Measurements from ENCODE around the gene GABRG2.

Gene GABRG2

GRCh38 chr5:162068412-162068811, 839 bp downstream of the GABRG2 start:
- peak; percentile 22 for DNase-seq (ENCODE audit: extremely low spot score)
- TF ChIP-seq LEF1 (IDR thresholded peaks at IDR 0.05; ENCODE audit: borderline replicate concordance) (no peak), ARNT (IDR thresholded peaks at IDR 0.05) (no peak), BHLHE40 (IDR thresholded peaks at IDR 0.05; ENCODE audit: borderline replicate concordance) (no peak), ZNF384 (IDR thresholded peaks at IDR 0.05) (no peak), SP1 (IDR thresholded peaks at IDR 0.05) (no peak), FOXM1 (IDR thresholded peaks at IDR 0.05; ENCODE audit: borderline replicate concordance) (no peak), FOXA1 (IDR thresholded peaks at IDR 0.05) (no peak), TARDBP (IDR thresholded peaks at IDR 0.05) (no peak)
- CTCF ChIA-PET, result no interaction called here
- POLR2A ChIA-PET, result no interaction called here

DNA sequence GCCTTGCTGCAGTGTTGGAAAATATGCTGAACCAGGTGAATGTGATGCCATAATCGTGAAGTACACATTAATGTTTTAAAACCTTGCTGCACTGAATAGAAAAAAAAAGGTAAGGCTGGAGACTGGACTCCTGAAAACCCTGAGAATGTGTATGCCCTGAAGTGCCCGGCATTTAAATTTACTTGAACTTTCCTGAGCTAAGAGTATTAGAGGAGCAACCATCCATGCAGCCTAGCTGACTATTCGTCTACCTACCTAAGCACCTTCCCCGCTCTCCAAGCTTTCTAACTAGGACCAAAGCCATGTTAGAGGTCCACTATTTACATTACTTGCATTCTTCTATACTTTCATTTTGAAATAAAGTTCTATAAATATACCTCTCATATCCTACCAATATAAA, 1.4 kb downstream of the GABRG2 start:
- CTCF ChIA-PET, result no interaction called here
- DNase-seq (ENCODE audit: extremely low spot score), result no peak
- TF ChIP-seq ELF4 (IDR thresholded peaks at IDR 0.05) (no peak), BHLHE40 (IDR thresholded peaks at IDR 0.05; ENCODE audit: borderline replicate concordance) (no peak), ARNT (IDR thresholded peaks at IDR 0.05) (no peak), TARDBP (IDR thresholded peaks at IDR 0.05) (no peak), ZNF384 (IDR thresholded peaks at IDR 0.05) (no peak), FOXK2 (IDR thresholded peaks at IDR 0.05) (no peak), NFRKB (IDR thresholded peaks at IDR 0.05) (no peak), L3MBTL2 (conservative IDR thresholded peaks at IDR 0.05) (no peak), PKNOX1 (IDR thresholded peaks at IDR 0.05) (no peak), HDGF (IDR thresholded peaks at IDR 0.05; ENCODE audit: borderline replicate concordance) (no peak), FOXA1 (IDR thresholded peaks at IDR 0.05) (no peak), SP1 (IDR thresholded peaks at IDR 0.05) (no peak), CTBP1 (IDR thresholded peaks at IDR 0.05; ENCODE audit: borderline replicate concordance) (no peak), SUZ12 (IDR thresholded peaks at IDR 0.05) (no peak), LEF1 (IDR thresholded peaks at IDR 0.05; ENCODE audit: borderline replicate concordance) (no peak), FOXM1 (IDR thresholded peaks at IDR 0.05; ENCODE audit: borderline replicate concordance) (no peak)
- POLR2A ChIA-PET, result no interaction called here

DNA sequence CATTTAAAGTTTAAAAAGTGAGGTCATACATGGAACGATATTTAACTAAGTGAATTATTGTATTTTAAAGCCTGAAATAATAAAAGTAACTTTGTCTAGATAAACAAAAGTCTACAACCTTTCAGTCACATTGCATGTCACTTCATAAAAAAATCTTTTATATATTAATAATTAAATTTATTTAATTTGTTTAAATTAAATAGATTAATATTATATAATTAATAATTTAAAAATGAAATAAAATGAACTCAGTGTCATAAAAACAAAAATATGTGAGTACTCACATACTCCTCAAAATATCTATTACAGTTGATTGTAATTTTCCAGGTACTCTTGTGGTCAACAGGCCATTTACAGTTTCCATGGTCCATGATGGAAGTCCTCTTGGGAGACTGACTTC, 11.2 kb downstream of the GABRG2 start:
- POLR2A ChIA-PET, result no interaction called here
- TF ChIP-seq PKNOX1 (IDR thresholded peaks at IDR 0.05) (no peak), L3MBTL2 (conservative IDR thresholded peaks at IDR 0.05) (no peak), SUZ12 (IDR thresholded peaks at IDR 0.05) (no peak), NFRKB (IDR thresholded peaks at IDR 0.05) (no peak)
- CTCF ChIA-PET, result no interaction called here
- no peak for DNase-seq (ENCODE audit: extremely low spot score)

GRCh38 chr5:162091336-162091735, 23.8 kb downstream of the GABRG2 start:
- no peak for DNase-seq (ENCODE audit: extremely low spot score)
- ChIA-PET CTCF (no interaction called here), POLR2A (no interaction called here)
- TF ChIP-seq L3MBTL2 (conservative IDR thresholded peaks at IDR 0.05) (no peak), HDGF (IDR thresholded peaks at IDR 0.05; ENCODE audit: borderline replicate concordance) (no peak), FOXA1 (IDR thresholded peaks at IDR 0.05) (no peak), ELF4 (IDR thresholded peaks at IDR 0.05) (no peak), ARNT (IDR thresholded peaks at IDR 0.05) (no peak), PKNOX1 (IDR thresholded peaks at IDR 0.05) (no peak), BHLHE40 (IDR thresholded peaks at IDR 0.05; ENCODE audit: borderline replicate concordance) (no peak), ZNF384 (IDR thresholded peaks at IDR 0.05) (no peak), NFRKB (IDR thresholded peaks at IDR 0.05) (no peak), FOXM1 (IDR thresholded peaks at IDR 0.05; ENCODE audit: borderline replicate concordance) (no peak), TARDBP (IDR thresholded peaks at IDR 0.05) (no peak), CTBP1 (IDR thresholded peaks at IDR 0.05; ENCODE audit: borderline replicate concordance) (no peak)

DNA sequence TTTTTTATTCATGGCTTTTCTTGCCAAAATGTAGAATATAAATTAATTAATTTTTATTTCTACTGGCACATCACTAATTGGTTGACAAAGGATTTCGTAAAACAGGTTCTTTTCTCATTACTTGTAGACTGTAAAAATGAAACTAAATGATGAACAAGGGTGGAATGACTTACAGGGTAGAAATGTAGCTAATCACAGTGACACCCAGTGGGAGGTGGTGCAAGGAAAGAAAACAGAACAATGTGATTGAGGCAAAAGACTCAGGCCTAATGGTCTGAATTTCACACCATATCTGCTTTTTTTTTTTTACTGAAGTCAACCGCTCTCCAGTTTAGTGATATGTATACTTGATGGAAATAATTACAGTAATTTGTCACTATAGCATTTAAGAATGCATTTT, 28.9 kb downstream of the GABRG2 start:
- ChIA-PET POLR2A (no interaction called here), CTCF (no interaction called here)
- TF ChIP-seq FOXM1 (IDR thresholded peaks at IDR 0.05; ENCODE audit: borderline replicate concordance) (no peak), FOXK2 (IDR thresholded peaks at IDR 0.05) (no peak)
- DNase-seq (ENCODE audit: extremely low spot score), result no peak

DNA sequence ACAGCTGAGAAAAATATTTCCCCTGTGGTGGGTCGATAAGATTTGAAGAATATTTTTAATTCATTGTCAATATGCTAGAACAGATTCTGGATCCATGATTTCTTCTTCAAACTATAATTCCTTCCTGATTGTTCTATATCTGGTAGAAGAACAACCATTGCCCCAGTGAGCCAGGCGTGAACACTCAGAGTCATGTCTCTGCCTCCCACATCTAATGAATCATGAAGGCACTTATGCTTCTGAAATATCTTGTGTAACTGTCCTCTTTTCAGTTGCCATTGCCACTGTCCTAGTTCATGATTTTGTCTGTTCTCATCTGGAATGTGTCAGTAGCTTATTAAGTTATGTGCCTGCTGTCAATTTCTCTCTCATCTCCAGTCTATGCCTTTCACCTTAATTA, 40.0 kb downstream of the GABRG2 start:
- CTCF ChIA-PET, result no interaction called here

More for the DNA sequence above, 40.0 kb downstream of the GABRG2 start:
- POLR2A ChIA-PET, result no interaction called here
- TF ChIP-seq CTBP1 (IDR thresholded peaks at IDR 0.05; ENCODE audit: borderline replicate concordance), result no peak
- no peak for TF ChIP-seq SUZ12 (IDR thresholded peaks at IDR 0.05)
- TF ChIP-seq FOXM1 (IDR thresholded peaks at IDR 0.05; ENCODE audit: borderline replicate concordance), result no peak
- TF ChIP-seq ARNT (IDR thresholded peaks at IDR 0.05), result no peak
- no peak for TF ChIP-seq LEF1 (IDR thresholded peaks at IDR 0.05; ENCODE audit: borderline replicate concordance)
- no peak for TF ChIP-seq FOXA1 (IDR thresholded peaks at IDR 0.05)
- no peak for TF ChIP-seq ELF4 (IDR thresholded peaks at IDR 0.05)
- TF ChIP-seq TARDBP (IDR thresholded peaks at IDR 0.05), result no peak
- TF ChIP-seq HDGF (IDR thresholded peaks at IDR 0.05; ENCODE audit: borderline replicate concordance), result no peak
- TF ChIP-seq BHLHE40 (IDR thresholded peaks at IDR 0.05; ENCODE audit: borderline replicate concordance), result no peak
- TF ChIP-seq SP1 (IDR thresholded peaks at IDR 0.05), result no peak
- no peak for TF ChIP-seq FOXK2 (IDR thresholded peaks at IDR 0.05)
- TF ChIP-seq L3MBTL2 (conservative IDR thresholded peaks at IDR 0.05), result no peak
- TF ChIP-seq NFRKB (IDR thresholded peaks at IDR 0.05), result no peak
- no peak for TF ChIP-seq ZNF384 (IDR thresholded peaks at IDR 0.05)
- no peak for TF ChIP-seq PKNOX1 (IDR thresholded peaks at IDR 0.05)
- no peak for DNase-seq (ENCODE audit: extremely low spot score)
